ENCODE measurements around the gene PTTG1IP. TPM values are rescaled to one million over a fixed set of nuclear protein-coding genes. Genes with fewer than 3 reads are reported as not detected.
A peak's percentile ranks its signal among the peaks of the same experiment; 100 is the strongest.

Gene PTTG1IP
- total and polyA plus RNA-seq, 2 of the 13 experiments (the other 11 are each of a cell fraction or from before 2014, with no cell fraction given): 161 to 700 TPM

DNA sequence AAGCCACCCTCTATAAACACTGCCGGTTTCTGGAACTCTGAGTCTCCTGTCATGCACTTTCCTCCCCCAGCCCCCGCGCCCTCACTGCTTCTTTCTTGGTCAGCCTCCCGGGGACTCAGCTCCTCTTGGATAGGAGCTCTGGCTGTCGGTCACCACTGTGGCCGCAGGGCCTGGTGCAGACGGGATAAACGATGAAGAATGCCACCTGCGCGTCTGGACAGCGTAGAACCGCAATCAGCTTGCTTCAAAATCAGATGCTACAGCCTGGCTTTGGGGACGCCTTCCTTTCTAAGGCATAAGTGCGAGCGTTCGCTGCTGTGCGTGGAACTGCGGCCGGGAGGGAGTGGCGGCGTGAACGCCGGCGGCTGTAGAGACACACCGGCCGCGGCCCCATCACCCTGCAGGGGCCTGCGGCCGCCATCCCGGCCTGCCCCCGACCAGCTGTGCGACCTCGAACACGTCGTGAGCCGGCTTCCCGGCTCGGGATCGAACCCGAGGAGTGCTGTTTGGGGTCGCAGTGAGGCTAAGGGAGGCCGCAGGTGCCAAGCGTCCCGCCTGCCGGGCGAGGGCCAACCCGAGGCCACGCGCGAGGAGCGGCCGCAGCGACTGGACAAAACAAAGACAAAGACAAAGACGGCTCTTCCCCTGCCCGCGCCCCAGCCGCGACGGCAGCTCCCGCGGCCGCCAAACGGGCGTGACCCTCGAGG, 688 bp downstream of the PTTG1IP start (continued):
- TF ChIP-seq, protein P1, sequence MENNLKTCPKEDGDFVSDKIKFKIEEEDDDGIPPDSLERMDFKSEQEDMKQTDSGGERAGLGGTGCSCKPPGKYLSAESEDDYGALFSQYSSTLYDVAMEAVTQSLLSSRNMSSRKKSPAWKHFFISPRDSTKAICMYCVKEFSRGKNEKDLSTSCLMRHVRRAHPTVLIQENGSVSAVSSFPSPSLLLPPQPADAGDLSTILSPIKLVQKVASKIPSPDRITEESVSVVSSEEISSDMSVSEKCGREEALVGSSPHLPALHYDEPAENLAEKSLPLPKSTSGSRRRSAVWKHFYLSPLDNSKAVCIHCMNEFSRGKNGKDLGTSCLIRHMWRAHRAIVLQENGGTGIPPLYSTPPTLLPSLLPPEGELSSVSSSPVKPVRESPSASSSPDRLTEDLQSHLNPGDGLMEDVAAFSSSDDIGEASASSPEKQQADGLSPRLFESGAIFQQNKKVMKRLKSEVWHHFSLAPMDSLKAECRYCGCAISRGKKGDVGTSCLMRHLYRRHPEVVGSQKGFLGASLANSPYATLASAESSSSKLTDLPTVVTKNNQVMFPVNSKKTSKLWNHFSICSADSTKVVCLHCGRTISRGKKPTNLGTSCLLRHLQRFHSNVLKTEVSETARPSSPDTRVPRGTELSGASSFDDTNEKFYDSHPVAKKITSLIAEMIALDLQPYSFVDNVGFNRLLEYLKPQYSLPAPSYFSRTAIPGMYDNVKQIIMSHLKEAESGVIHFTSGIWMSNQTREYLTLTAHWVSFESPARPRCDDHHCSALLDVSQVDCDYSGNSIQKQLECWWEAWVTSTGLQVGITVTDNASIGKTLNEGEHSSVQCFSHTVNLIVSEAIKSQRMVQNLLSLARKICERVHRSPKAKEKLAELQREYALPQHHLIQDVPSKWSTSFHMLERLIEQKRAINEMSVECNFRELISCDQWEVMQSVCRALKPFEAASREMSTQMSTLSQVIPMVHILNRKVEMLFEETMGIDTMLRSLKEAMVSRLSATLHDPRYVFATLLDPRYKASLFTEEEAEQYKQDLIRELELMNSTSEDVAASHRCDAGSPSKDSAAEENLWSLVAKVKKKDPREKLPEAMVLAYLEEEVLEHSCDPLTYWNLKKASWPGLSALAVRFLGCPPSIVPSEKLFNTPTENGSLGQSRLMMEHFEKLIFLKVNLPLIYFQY (CRISPR knock-in tag; IDR thresholded peaks at IDR 0.05; ENCODE audit: borderline replicate concordance): no peak
- no peak for TF ChIP-seq NFIB (CRISPR knock-in tag; IDR thresholded peaks at IDR 0.05; ENCODE audit: borderline replicate concordance)
- peak; percentile 67 for TF ChIP-seq ZFX (CRISPR knock-in tag; IDR thresholded peaks at IDR 0.05; ENCODE audit: low read depth)
- TF ChIP-seq ZNF543 (CRISPR knock-in tag; IDR thresholded peaks at IDR 0.05): no peak
- no peak for TF ChIP-seq ARHGAP35 (CRISPR knock-in tag; IDR thresholded peaks at IDR 0.05; ENCODE audit: borderline replicate concordance)
- TF ChIP-seq, protein P2, sequence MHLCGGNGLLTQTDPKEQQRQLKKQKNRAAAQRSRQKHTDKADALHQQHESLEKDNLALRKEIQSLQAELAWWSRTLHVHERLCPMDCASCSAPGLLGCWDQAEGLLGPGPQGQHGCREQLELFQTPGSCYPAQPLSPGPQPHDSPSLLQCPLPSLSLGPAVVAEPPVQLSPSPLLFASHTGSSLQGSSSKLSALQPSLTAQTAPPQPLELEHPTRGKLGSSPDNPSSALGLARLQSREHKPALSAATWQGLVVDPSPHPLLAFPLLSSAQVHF (CRISPR knock-in tag; IDR thresholded peaks at IDR 0.05): no peak
- TF ChIP-seq, protein P3, sequence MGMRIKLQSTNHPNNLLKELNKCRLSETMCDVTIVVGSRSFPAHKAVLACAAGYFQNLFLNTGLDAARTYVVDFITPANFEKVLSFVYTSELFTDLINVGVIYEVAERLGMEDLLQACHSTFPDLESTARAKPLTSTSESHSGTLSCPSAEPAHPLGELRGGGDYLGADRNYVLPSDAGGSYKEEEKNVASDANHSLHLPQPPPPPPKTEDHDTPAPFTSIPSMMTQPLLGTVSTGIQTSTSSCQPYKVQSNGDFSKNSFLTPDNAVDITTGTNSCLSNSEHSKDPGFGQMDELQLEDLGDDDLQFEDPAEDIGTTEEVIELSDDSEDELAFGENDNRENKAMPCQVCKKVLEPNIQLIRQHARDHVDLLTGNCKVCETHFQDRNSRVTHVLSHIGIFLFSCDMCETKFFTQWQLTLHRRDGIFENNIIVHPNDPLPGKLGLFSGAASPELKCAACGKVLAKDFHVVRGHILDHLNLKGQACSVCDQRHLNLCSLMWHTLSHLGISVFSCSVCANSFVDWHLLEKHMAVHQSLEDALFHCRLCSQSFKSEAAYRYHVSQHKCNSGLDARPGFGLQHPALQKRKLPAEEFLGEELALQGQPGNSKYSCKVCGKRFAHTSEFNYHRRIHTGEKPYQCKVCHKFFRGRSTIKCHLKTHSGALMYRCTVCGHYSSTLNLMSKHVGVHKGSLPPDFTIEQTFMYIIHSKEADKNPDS (CRISPR knock-in tag; IDR thresholded peaks at IDR 0.05): no peak
- TF ChIP-seq ZNF737 (CRISPR knock-in tag; IDR thresholded peaks at IDR 0.05; ENCODE audit: borderline replicate concordance): no peak
- peak; percentile 8; the same call in 1 of the 2 replicates for TF ChIP-seq KLF12 (CRISPR knock-in tag; IDR thresholded peaks at IDR 0.05; ENCODE audit: borderline replicate concordance)
- no peak for TF ChIP-seq ZFP82 (CRISPR knock-in tag; IDR thresholded peaks at IDR 0.05; ENCODE audit: borderline replicate concordance)
- no peak for TF ChIP-seq THYN1 (CRISPR knock-in tag; IDR thresholded peaks at IDR 0.05; ENCODE audit: borderline replicate concordance, low read depth)
- no peak for TF ChIP-seq ZEB1 (IDR thresholded peaks at IDR 0.05; ENCODE audit: insufficient replicate concordance, low read depth)
- TF ChIP-seq ZFP36L2 (CRISPR knock-in tag; IDR thresholded peaks at IDR 0.05): no peak
- TF ChIP-seq, protein P4, sequence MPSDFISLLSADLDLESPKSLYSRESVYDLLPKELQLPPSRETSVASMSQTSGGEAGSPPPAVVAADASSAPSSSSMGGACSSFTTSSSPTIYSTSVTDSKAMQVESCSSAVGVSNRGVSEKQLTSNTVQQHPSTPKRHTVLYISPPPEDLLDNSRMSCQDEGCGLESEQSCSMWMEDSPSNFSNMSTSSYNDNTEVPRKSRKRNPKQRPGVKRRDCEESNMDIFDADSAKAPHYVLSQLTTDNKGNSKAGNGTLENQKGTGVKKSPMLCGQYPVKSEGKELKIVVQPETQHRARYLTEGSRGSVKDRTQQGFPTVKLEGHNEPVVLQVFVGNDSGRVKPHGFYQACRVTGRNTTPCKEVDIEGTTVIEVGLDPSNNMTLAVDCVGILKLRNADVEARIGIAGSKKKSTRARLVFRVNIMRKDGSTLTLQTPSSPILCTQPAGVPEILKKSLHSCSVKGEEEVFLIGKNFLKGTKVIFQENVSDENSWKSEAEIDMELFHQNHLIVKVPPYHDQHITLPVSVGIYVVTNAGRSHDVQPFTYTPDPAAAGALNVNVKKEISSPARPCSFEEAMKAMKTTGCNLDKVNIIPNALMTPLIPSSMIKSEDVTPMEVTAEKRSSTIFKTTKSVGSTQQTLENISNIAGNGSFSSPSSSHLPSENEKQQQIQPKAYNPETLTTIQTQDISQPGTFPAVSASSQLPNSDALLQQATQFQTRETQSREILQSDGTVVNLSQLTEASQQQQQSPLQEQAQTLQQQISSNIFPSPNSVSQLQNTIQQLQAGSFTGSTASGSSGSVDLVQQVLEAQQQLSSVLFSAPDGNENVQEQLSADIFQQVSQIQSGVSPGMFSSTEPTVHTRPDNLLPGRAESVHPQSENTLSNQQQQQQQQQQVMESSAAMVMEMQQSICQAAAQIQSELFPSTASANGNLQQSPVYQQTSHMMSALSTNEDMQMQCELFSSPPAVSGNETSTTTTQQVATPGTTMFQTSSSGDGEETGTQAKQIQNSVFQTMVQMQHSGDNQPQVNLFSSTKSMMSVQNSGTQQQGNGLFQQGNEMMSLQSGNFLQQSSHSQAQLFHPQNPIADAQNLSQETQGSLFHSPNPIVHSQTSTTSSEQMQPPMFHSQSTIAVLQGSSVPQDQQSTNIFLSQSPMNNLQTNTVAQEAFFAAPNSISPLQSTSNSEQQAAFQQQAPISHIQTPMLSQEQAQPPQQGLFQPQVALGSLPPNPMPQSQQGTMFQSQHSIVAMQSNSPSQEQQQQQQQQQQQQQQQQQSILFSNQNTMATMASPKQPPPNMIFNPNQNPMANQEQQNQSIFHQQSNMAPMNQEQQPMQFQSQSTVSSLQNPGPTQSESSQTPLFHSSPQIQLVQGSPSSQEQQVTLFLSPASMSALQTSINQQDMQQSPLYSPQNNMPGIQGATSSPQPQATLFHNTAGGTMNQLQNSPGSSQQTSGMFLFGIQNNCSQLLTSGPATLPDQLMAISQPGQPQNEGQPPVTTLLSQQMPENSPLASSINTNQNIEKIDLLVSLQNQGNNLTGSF (CRISPR knock-in tag; IDR thresholded peaks at IDR 0.05): no peak
- TF ChIP-seq ZFP36L1 (CRISPR knock-in tag; IDR thresholded peaks at IDR 0.05): no peak
- no peak for TF ChIP-seq HMG20B (CRISPR knock-in tag; conservative IDR thresholded peaks at IDR 0.05)
- no peak for TF ChIP-seq RELA (CRISPR knock-in tag; IDR thresholded peaks at IDR 0.05)

Data from HepG2 (cell line).